H1 (cell line): ENCODE data around the gene TEK. TPM values are rescaled to one million over a fixed set of nuclear protein-coding genes. Genes with fewer than 3 reads are reported as not detected.

Experiments
- CHD1 ChIP-seq: IDR thresholded peaks from 2 replicates; pipeline ENCODE4 v1.6.1; 2012; ENCODE audit warnings: low read depth, low read length, improper control_type of control experiment
- FOSL1 ChIP-seq: IDR thresholded peaks from 2 replicates; pipeline ENCODE4 v1.6.1; 2011; ENCODE audit warnings: mild to moderate bottlenecking, low read depth, low read length, moderate library complexity; ENCODE audit not compliant: insufficient read depth
- SP2 ChIP-seq: IDR thresholded peaks from 2 replicates; pipeline ENCODE4 v1.6.1; 2012; ENCODE audit warnings: mild to moderate bottlenecking, low read length, inconsistent platforms
- polyA plus RNA-seq, 7 experiments: library from polyadenylated mRNA; depleted of rRNA in 3 of 7; stranded (reverse) in 5 of 7; unstranded in 2 of 7; fragments of >200 nt in 5 of 7; fragments of 200-250 nt in 2 of 7; gene quantifications; 1 replicate in 5 of 7; 2 replicates in 1 of 7; 4 replicates in 1 of 7; pipeline versions ENCODE4 v1.2.1 to v1.2.3, GENCODE V29; 2011 to 2013; ENCODE audit warnings: missing spikeins in 2 of 7, mixed read lengths in 2 of 7
- total RNA-seq: library from RNA; stranded (reverse); fragmentation: NEBNext Ultra II Directional; extraction: Animal tissue kit (Norgen Biotek cat#: 25700); gene quantifications from 2 replicates; pipeline ENCODE4 v1.2.1, GENCODE V29; 2021

TEK gene
- total and polyA plus RNA-seq, 2 of the 8 experiments (the other 6 are each of a cell fraction or from before 2014, with no cell fraction given), result 11.0 to 35.8 TPM

DNA sequence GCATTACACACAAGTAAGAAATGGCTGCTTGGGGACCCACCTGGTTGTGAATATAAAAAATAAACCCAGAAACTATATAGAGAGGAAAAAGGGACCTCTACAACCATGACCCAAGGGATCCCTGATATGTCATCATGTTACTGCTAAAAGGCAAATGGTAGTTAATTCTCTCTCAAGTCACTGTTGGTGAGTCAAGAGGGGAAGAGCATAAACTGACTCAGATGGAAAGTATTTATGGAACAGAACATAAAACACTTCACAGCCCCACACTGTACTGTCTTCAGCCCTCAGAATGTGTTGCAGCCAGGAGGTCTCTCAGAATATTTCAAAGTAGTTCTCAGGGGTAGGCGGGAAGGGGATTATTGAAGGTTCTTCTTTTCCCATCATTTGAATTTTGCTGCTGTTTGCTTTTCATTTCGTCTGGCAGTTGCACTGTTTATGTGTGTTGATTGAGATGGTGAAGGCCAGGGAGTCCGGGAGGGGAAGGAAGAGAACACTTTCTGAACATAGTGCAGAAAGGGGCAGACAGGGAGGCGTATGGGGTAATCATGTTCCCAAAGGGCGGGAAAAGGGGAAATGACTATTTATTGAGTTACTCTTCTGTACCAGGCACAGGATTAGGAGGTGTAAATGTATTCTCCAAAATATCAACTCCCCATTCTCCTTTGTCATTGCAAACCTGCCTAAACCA is 85.5 kb downstream of the TEK start (continued):
- no peak for TF ChIP-seq SP2
- TF ChIP-seq CHD1, result no peak
- no peak for TF ChIP-seq FOSL1
